Cerebellar cortex (tissue), 1 donor: ENCODE data around the gene C2.
"Not testable (repeated sequence)": the region's sequence is repeated elsewhere in the genome, so short reads cannot be mapped to it uniquely, and the experiment has no call there.

Source experiments
- DNase-seq: peaks from one replicate; pipeline ENCODE4 v3.0.0-alpha.2; 2015; ENCODE audit warnings: low spot score

C2 gene

DNA sequence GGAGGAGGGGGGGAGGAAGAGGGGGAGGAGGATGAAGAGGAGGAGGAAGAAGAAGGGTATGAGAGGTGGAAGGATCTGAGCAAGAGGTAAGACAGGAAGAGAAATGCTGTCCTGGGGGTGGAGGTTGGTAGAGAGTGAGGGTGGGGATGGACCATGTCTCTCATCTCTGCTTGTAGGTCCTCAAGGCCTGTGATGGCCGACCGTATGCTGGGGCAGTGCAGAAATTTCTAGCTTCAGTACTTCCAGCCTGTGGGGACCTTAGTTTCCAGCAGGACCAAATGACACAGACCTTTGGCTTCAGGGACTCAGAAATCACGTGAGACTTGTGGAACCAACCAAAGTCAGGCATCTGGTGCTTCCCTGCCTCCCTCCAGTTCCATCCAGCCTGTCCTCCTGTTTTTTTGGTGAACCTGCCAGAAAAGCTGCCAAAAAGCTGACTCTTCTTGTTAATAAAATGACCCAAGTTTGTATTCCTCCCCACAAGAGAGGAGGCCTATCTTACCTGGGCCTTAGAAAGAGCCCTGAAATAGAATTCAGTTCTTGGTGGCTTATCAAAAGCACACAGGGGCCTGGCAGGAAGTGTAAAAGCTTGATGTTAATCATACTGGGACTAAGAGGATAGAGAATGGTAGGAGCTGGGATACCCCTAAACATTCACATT, 51.9 kb downstream of the C2 start:
- no peak for DNase-seq

DNA sequence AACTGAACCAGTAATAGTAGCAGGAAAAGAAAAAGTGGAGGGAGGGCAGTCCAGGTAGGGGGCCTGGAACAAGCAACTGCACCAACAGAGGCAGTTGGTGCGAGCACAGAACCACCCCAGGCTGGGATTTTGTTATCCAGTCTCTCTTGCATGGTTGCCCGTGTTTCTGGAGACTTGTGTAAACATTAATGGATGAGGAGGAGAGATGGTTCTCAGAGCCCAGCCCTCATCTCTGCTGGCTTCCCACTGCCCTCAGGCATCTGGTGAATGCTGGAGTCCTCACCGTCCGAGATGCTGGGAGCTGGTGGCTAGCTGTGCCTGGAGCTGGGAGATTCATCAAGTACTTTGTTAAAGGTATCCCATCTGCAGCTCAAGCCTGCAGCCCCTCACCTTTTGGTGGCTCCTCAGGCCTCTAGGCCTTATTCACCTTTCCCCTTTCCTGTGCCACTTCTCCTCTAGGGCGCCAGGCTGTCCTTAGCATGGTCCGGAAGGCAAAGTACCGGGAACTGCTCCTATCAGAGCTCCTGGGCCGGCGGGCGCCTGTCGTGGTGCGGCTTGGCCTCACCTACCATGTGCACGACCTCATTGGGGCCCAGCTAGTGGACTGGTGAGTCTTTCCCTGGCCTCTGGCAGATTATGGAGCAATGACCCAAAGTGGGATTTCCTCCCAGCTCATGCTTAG, 52.8 kb downstream of the C2 start:
- not testable (repeated sequence) for DNase-seq

DNA sequence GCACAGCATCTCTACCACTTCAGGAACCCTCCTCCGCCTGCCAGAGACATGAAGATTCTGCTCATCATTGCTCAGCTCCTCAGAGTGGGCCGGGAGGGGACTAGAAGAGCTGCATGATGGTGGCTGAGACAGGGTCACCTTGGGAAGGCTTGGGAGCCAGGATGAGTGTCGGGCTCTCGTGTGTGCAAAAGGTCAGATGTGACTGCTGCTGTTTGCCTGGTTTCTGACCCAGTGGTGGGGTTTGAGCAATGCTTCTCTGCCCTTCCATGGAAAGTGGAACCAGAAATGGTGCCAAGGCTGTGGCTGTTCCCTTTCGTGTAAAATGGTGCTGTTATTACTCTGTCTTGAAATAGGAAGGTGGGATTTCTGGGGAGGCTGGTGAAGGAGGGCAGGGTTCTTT, 53.5 kb downstream of the C2 start:
- DNase-seq: not testable (repeated sequence)

DNA sequence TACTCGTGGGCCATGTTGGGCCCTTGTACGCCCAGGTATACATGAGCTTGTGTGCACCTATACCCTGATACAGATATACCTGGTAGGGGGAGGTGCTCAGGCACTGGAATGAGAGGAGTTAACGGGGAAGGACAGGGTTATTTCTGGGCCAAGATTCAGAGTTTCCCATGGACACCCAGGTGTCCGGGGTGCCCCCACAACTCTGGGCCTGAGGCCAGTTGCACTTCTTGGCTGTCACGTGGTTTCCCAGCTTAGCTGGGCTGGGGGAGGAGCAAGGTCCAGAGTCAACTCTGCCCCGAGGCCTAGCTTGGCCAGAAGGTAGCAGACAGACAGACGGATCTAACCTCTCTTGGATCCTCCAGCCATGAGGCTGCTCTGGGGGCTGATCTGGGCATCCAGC, 54.2 kb downstream of the C2 start, which contains the start of gene C4A:
TSS of gene C4A (plus strand) at position 314 of the 400 bp plus-strand sequence. CDS start at position 365, 51 bp downstream.
- not testable (repeated sequence) for DNase-seq

DNA sequence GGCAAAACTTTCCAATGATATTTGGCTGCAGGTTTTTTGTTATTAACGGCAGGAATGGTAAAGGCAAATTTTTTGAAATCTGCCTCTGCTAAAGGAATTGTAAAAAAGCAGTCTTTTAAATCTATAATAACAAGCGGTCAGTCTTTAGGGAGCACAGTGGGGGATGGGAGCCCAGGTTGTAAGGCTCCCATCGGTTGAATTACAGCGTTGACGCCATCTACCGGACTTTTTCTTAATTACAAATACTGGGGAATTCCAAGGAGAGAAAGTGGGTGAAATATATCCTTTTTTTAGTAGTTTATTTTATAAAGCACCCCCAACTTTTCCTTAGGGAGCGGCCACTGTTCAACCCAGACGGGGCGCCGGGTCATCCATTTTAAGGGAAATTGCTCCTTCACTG, 61.8 kb downstream of the C2 start:
- DNase-seq: not testable (repeated sequence)

DNA sequence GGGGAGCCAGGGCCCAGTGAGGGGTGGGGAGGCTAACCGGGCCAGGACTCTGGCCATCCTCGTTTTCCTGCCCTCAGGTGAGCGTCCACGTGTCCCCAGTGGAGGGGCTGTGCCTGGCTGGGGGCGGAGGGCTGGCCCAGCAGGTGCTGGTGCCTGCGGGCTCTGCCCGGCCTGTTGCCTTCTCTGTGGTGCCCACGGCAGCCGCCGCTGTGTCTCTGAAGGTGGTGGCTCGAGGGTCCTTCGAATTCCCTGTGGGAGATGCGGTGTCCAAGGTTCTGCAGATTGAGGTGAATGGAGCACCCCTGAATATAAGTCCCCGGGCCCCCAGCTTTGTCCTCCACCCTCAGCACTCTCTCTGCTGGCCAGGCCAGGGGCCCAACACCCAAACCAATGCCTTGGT, 66.9 kb downstream of the C2 start:
- DNase-seq: not testable (repeated sequence)
